ENCODE measurements around the gene APBB2.

Gene APBB2

DNA sequence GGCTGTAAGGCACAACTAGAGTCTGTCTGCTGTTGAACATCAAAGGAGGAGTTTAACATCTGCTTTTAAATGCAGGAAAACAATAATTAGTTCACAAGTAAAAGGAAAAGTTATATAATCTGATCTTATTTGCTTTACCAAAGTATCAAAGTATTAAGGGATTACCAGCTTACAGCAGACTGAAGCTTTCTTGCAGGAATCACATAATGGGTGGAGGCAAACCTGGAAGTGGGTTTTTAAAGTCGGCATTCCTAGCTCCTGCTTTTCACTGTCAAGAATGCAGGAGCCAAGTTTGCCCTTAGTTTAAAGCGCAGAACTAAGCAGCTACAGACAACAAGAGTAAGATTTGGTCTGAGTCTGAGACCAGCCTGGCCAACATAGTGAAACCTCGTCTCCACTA, 122.2 kb downstream of the APBB2 start:
- no peaks in the 10 kb centered on the region for H3K27me3 ChIP-seq (replicated peaks; ENCODE audit: control insufficient read depth, insufficient read depth, low read length)
- no peak overlapping the region for H3K4me3 ChIP-seq (ENCODE audit: low read length)
- no peak overlapping the region for H3K9ac ChIP-seq (ENCODE audit: low read length)

DNA sequence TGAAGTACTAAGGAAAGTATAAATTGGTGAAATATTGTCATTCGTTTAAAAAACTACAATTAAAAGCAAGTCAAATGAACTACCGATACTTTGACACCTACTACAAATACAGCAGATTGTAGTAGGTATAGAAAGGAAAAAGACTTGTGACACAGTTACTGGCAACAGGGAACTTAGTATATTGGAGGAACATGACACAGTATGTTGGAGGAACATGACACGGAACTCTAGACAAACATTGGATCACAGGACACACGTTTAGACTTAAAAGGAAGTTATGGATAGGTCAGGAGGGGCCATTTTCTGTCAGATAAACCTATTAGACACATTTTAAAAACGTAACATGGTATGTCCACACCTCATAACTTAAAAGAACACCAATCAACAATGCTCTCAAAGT, 132.5 kb downstream of the APBB2 start:
- no peaks in the 10 kb centered on the region for H3K36me3 ChIP-seq (ENCODE audit: control insufficient read depth, insufficient read depth, low read length, severe bottlenecking)
- H3K9me3 ChIP-seq (ENCODE audit: control insufficient read depth, low read length): peaks cover 10% of the 10 kb centered on the region
- no peak overlapping the region for H3K4me3 ChIP-seq (ENCODE audit: low read length)
- no peak overlapping the region for H3K9ac ChIP-seq (ENCODE audit: low read length)
- no peak for DNase-seq (ENCODE audit: low read depth)
- H3K4me1 ChIP-seq (ENCODE audit: control insufficient read depth, insufficient read depth, low read length): no peaks in the 10 kb centered on the region
- H3K27me3 ChIP-seq (replicated peaks; ENCODE audit: control insufficient read depth, insufficient read depth, low read length): no peaks in the 10 kb centered on the region

More for the DNA sequence above, 122.2 kb downstream of the APBB2 start:
- Histone ChIP-seq H3K36me3 (ENCODE audit: control insufficient read depth, insufficient read depth, low read length, severe bottlenecking) (no peaks in the 10 kb centered on the region), H3K4me1 (ENCODE audit: control insufficient read depth, insufficient read depth, low read length) (no peaks in the 10 kb centered on the region), H3K9me3 (ENCODE audit: control insufficient read depth, low read length) (no peaks in the 10 kb centered on the region)
- no peak for DNase-seq (ENCODE audit: low read depth)

DNA sequence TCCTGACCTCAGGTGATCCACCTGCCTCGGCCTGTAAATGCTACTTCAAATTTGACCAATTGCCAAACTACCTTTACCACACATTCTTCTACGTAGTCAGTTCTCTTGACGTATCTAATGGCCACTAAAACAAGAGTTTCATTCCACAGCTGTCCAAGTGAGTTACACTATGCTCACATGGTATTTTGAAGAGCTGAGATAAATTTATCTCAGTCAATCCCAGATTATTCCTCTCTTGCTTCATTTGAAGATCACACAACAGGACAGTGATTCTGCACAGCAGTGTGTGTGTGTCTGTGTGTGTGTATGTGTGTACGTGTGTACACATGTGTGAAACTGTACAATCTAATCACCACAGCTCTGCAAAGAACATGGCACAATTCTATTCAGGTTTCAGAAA, 133.4 kb downstream of the APBB2 start:
- no peak for DNase-seq (ENCODE audit: low read depth)
- H3K4me3 ChIP-seq (ENCODE audit: low read length): no peak overlapping the region
- no peaks in the 10 kb centered on the region for H3K36me3 ChIP-seq (ENCODE audit: control insufficient read depth, insufficient read depth, low read length, severe bottlenecking)
- H3K9ac ChIP-seq (ENCODE audit: low read length): no peak overlapping the region
- H3K4me1 ChIP-seq (ENCODE audit: control insufficient read depth, insufficient read depth, low read length): no peaks in the 10 kb centered on the region
- H3K27me3 ChIP-seq (replicated peaks; ENCODE audit: control insufficient read depth, insufficient read depth, low read length): no peaks in the 10 kb centered on the region
- H3K9me3 ChIP-seq (ENCODE audit: control insufficient read depth, low read length): peaks cover 3% of the 10 kb centered on the region

DNA sequence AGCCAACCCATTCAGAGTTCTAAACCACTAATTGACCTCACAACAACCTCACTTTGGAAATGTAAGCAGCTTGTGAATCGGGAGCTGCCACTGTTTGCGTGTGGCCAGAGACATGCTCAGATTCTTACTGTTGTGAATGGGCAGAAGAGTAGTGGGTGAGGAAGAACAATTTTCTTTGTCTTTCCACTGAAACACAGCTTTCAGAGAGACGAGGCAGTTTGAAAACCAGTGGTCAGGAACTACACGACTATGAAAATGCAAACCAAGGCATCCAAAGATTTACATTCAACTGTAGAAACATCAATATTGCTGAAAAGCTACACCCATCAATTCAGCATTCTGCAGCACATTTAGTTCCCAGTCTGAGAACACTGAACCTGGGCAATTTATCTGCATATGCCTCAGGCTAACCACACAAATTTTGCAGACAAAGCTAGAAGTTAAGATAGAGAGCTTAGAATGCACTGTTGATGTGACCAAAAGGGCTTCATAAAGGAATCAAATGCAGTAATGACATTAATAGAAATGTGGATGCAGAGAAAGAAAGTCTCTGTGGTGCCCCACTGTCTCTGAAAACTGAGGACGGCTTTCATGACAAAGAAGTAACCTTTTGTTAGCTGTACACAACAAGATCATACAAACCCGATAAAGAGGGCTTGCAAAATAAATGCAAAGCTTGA, 134.3 kb downstream of the APBB2 start:
- H3K27me3 ChIP-seq (replicated peaks; ENCODE audit: control insufficient read depth, insufficient read depth, low read length): no peaks in the 10 kb centered on the region
- no peaks in the 10 kb centered on the region for H3K36me3 ChIP-seq (ENCODE audit: control insufficient read depth, insufficient read depth, low read length, severe bottlenecking)
- H3K9ac ChIP-seq (ENCODE audit: low read length): no peak overlapping the region
- H3K4me1 ChIP-seq (ENCODE audit: control insufficient read depth, insufficient read depth, low read length): no peaks in the 10 kb centered on the region
- no peaks in the 10 kb centered on the region for H3K9me3 ChIP-seq (ENCODE audit: control insufficient read depth, low read length)
- H3K4me3 ChIP-seq (ENCODE audit: low read length): no peak overlapping the region
- no peak for DNase-seq (ENCODE audit: low read depth)

DNA sequence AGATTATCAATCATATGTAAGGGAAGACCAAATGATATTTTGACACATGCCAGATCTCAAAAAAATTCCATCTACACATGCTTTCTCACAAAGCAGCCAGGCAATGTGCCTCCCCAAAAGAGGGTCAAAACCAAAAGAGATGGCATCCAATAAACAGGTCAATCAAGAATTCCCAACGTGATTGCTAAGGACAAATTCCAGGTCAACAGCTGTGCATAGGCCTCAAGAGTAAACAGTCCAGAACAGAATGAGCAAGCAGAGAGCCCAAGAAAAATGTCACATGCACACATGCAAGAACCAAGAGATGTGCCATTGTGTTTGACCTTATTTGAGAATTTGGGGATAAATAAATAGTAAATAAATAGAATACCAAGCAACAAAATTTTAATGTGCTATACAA, 136.7 kb downstream of the APBB2 start:
- Histone ChIP-seq H3K9ac (ENCODE audit: low read length) (no peak overlapping the region), H3K9me3 (ENCODE audit: control insufficient read depth, low read length) (no peaks in the 10 kb centered on the region), H3K4me1 (ENCODE audit: control insufficient read depth, insufficient read depth, low read length) (no peaks in the 10 kb centered on the region), H3K4me3 (ENCODE audit: low read length) (no peak overlapping the region), H3K36me3 (ENCODE audit: control insufficient read depth, insufficient read depth, low read length, severe bottlenecking) (no peaks in the 10 kb centered on the region), H3K27me3 (replicated peaks; ENCODE audit: control insufficient read depth, insufficient read depth, low read length) (no peaks in the 10 kb centered on the region)
- no peak for DNase-seq (ENCODE audit: low read depth)

DNA sequence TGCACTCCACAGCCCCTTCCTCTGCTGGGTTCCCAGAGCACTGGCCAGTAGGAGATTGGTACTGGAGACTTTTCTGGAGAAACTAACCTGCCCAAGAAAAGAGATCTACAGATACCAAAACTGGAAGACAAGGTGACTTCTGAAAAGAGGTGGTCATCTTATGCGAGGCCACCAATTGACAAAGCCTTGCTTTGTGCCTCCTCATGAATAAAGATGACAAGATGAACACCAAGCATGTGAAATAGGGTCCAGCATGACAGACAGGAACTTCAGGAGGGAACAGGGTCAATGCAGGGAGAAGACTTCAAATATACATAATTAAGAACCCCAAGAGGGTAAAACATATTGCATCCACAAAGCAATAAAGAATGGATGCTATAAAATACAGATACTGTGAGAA, 137.9 kb downstream of the APBB2 start:
- DNase-seq (ENCODE audit: low read depth): no peak
- no peak overlapping the region for H3K4me3 ChIP-seq (ENCODE audit: low read length)
- no peaks in the 10 kb centered on the region for H3K4me1 ChIP-seq (ENCODE audit: control insufficient read depth, insufficient read depth, low read length)
- no peaks in the 10 kb centered on the region for H3K9me3 ChIP-seq (ENCODE audit: control insufficient read depth, low read length)
- H3K36me3 ChIP-seq (ENCODE audit: control insufficient read depth, insufficient read depth, low read length, severe bottlenecking): no peaks in the 10 kb centered on the region
- H3K9ac ChIP-seq (ENCODE audit: low read length): no peak overlapping the region
- no peaks in the 10 kb centered on the region for H3K27me3 ChIP-seq (replicated peaks; ENCODE audit: control insufficient read depth, insufficient read depth, low read length)

DNA sequence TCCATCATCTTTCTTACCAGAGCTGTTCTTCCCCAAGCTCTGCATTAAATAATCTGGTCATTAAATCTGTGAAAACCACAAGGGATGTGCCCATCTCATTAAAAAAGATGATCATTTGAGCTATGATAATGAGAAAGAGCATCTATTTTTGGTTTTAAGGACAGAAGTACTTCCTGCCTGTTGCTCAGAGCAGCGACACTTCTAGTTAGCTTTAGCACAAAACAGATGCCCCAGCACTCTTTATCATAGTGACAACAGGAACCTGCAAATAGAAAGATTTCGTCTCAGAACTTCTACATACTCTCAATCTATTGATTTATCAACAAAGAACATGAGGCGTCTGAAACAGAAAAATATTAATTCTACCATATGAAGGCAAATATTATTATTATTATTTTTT, 140.1 kb downstream of the APBB2 start:
- DNase-seq (ENCODE audit: low read depth): no peak
- H3K36me3 ChIP-seq (ENCODE audit: control insufficient read depth, insufficient read depth, low read length, severe bottlenecking): no peaks in the 10 kb centered on the region
- no peak overlapping the region for H3K9ac ChIP-seq (ENCODE audit: low read length)
- H3K4me1 ChIP-seq (ENCODE audit: control insufficient read depth, insufficient read depth, low read length): peaks cover 5% of the 10 kb centered on the region
- H3K9me3 ChIP-seq (ENCODE audit: control insufficient read depth, low read length): no peaks in the 10 kb centered on the region
- no peak overlapping the region for H3K4me3 ChIP-seq (ENCODE audit: low read length)
- H3K27me3 ChIP-seq (replicated peaks; ENCODE audit: control insufficient read depth, insufficient read depth, low read length): no peaks in the 10 kb centered on the region

DNA sequence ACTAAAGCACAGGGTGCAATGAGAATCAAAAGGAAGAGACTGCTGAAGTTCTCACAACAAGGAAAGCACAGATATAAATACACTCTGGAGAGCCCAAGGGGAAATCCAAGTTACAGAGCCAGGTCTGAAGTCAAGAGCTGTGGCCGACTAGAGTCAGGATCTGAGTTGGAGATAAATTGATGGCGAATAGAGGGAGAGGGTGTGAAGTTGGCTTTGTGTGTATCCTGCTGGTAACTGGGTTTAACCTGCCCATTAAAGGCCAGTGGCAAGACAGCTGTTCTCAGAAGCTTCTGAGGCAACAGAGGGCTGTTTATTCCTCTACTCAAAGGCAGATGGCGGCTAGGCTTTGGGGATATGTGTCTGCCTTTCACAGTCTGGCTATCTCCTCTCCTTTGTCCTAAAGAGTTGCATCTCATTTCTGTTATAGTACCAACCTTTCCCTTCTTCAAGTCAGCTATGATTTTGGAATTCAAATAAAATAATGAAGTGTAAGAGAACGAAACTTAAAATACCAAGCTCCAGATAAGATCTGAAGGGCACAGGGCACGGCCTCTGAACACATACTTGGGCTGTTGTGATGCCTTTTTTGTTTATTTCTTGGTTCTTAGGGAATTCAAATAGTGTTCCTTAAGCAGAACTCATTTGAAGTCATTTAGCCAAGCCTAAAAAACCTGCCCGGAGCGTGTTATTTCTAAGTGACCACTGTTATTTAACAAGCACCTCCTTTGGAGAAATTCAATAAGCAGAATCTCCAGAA, 142.1 kb downstream of the APBB2 start:
- Histone ChIP-seq H3K36me3 (ENCODE audit: control insufficient read depth, insufficient read depth, low read length, severe bottlenecking) (no peaks in the 10 kb centered on the region), H3K4me1 (ENCODE audit: control insufficient read depth, insufficient read depth, low read length) (peaks cover 5% of the 10 kb centered on the region), H3K9me3 (ENCODE audit: control insufficient read depth, low read length) (no peaks in the 10 kb centered on the region), H3K9ac (ENCODE audit: low read length) (no peak overlapping the region), H3K4me3 (ENCODE audit: low read length) (no peak overlapping the region), H3K27me3 (replicated peaks; ENCODE audit: control insufficient read depth, insufficient read depth, low read length) (no peaks in the 10 kb centered on the region)
- DNase-seq (ENCODE audit: low read depth): no peak

DNA sequence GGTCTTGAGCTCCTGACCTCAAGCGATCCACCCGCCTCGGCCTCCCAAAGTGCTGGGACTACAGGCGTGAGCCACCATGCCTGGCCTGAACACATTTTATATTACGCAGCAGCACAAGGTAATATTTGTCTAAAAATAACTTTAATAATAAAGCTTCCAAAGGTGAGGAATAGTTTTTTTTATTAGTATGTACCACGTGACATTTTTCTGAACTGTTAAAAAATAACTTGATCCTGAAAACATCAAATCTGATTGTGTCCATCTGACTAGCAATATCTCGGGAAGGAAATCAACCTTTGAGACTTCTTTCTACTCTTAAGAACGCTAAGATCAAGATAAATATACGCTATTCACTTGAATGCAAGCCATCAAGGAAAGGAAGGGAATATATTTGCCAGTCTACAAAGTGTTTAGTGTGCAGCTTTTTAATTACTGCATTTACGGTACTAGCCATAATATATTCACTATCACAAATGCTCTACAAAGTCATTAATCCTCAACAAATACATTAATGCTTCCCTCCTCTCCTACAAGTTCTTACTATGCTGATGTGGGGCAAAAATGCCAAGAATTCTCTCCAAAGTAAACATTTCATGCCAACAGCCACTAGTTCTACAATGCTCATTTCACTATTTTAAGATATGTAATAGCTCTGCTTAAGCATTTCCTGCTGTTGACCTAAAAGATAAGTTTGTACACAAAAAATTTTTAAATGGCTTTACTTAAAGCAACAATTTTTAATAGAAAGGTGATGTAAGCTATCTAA, 143.6 kb downstream of the APBB2 start:
- H3K4me1 ChIP-seq (ENCODE audit: control insufficient read depth, insufficient read depth, low read length): peaks cover 5% of the 10 kb centered on the region
- DNase-seq (ENCODE audit: low read depth): peak; percentile 51
- H3K36me3 ChIP-seq (ENCODE audit: control insufficient read depth, insufficient read depth, low read length, severe bottlenecking): no peaks in the 10 kb centered on the region
- no peak overlapping the region for H3K4me3 ChIP-seq (ENCODE audit: low read length)
- H3K9me3 ChIP-seq (ENCODE audit: control insufficient read depth, low read length): no peaks in the 10 kb centered on the region
- no peak overlapping the region for H3K9ac ChIP-seq (ENCODE audit: low read length)
- H3K27me3 ChIP-seq (replicated peaks; ENCODE audit: control insufficient read depth, insufficient read depth, low read length): no peaks in the 10 kb centered on the region

DNA sequence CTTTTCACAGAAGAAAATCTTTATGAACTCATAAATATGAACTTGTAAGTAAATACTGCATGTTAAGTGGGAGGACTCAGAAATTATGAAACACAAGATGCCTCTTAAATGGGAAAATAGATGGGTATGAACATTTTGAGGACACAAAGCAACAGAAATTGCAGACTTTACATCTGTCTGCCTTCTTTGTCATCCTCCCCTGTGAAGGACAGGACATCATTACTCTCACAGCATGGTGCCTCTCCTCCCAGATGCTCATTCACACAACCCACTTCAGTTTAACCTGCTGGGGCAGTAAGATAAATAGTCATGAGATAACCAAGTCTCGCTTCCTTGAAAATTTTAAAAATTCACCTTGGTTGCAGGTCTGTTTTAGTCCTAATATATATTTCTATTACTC, 144.5 kb downstream of the APBB2 start:
- Histone ChIP-seq H3K9ac (ENCODE audit: low read length) (no peak overlapping the region), H3K4me1 (ENCODE audit: control insufficient read depth, insufficient read depth, low read length) (peaks cover 5% of the 10 kb centered on the region), H3K27me3 (replicated peaks; ENCODE audit: control insufficient read depth, insufficient read depth, low read length) (no peaks in the 10 kb centered on the region), H3K4me3 (ENCODE audit: low read length) (no peak overlapping the region), H3K36me3 (ENCODE audit: control insufficient read depth, insufficient read depth, low read length, severe bottlenecking) (no peaks in the 10 kb centered on the region), H3K9me3 (ENCODE audit: control insufficient read depth, low read length) (no peaks in the 10 kb centered on the region)
- DNase-seq (ENCODE audit: low read depth): no peak

DNA sequence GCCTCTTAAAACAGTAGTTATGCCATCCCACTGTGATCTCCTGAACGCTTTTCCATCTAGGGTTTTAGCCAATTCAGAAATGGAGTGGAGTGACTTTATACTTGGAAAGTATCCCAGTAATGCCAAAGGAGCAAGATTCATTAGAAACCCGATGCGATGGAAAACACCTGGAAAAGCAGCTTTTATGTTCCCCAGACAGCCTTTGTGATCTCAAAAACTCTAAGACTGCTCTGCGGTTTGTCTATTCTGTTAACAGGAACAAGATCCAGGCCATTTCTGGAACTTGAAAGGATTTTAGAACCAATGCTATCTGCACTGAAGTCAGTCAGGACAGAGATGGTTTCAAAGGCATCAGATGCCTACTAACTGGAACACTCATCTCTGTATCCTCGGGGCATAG, 145.1 kb downstream of the APBB2 start:
- Histone ChIP-seq H3K9me3 (ENCODE audit: control insufficient read depth, low read length) (no peaks in the 10 kb centered on the region), H3K4me1 (ENCODE audit: control insufficient read depth, insufficient read depth, low read length) (peaks cover 10% of the 10 kb centered on the region), H3K9ac (ENCODE audit: low read length) (no peak overlapping the region), H3K36me3 (ENCODE audit: control insufficient read depth, insufficient read depth, low read length, severe bottlenecking) (no peaks in the 10 kb centered on the region), H3K27me3 (replicated peaks; ENCODE audit: control insufficient read depth, insufficient read depth, low read length) (no peaks in the 10 kb centered on the region), H3K4me3 (ENCODE audit: low read length) (no peak overlapping the region)
- no peak for DNase-seq (ENCODE audit: low read depth)
